HepG2 (cell line): ENCODE measurements around the gene TNFAIP8L2. TPM values are rescaled to one million over a fixed set of nuclear protein-coding genes. Genes with fewer than 3 reads are reported as not detected.

Experiments
- HIC2 ChIP-seq: sonication (generic); formaldehyde crosslinking; IDR thresholded peaks from 2 replicates; pipeline ENCODE4 v1.9.0; 2022; ENCODE audit warnings: low read depth, missing genetic modification reagents
- NFYB ChIP-seq: sonication (generic); formaldehyde crosslinking; IDR thresholded peaks from 2 replicates; pipeline ENCODE4 v1.4.0; 2020; ENCODE audit warnings: missing genetic modification reagents
- PLSCR1 ChIP-seq: sonication (generic); formaldehyde crosslinking; IDR thresholded peaks from 2 replicates; pipeline ENCODE4 v1.5.0; 2020; ENCODE audit warnings: missing genetic modification reagents, mild to moderate bottlenecking, borderline replicate concordance
- RARA ChIP-seq: IDR thresholded peaks from 2 replicates; pipeline ENCODE4 v1.6.1; 2016; ENCODE audit warnings: missing genetic modification reagents, missing compliant biosample characterization
- SOX13 ChIP-seq, 3 experiments: fragments of 450-650 bp in 1 of 3; sonication (generic) in 1 of 3; formaldehyde crosslinking in 1 of 3; IDR thresholded peaks in 2 of 3; conservative IDR thresholded peaks in 1 of 3; 2 replicates each; pipeline versions ENCODE4 v1.5.0 to v1.6.1; 2016 to 2020; ENCODE audit warnings: antibody characterized with exemption in 1 of 3, mild to moderate bottlenecking in 1 of 3, missing compliant biosample characterization in 1 of 3, missing genetic modification reagents in 1 of 3, moderate library complexity in 1 of 3
- ZBTB14 ChIP-seq: sonication (generic); formaldehyde crosslinking; IDR thresholded peaks from 2 replicates; pipeline ENCODE4 v1.4.0; 2020; ENCODE audit warnings: missing genetic modification reagents
- ZHX2 ChIP-seq, 2 experiments: sonication (generic) in 1 of 2; formaldehyde crosslinking in 1 of 2; IDR thresholded peaks; 2 replicates each; pipeline versions ENCODE4 v1.6.1 to v1.9.0; 2014 to 2022; ENCODE audit warnings: antibody characterized with exemption in 1 of 2, borderline replicate concordance in 1 of 2, inconsistent platforms in 1 of 2, low read depth in 1 of 2, missing genetic modification reagents in 1 of 2
- ZNF124 ChIP-seq: sonication (generic); formaldehyde crosslinking; IDR thresholded peaks from 2 replicates; pipeline ENCODE4 v1.4.0; 2020; ENCODE audit warnings: missing genetic modification reagents
- ZNF20 ChIP-seq: sonication (generic); formaldehyde crosslinking; IDR thresholded peaks from 2 replicates; pipeline ENCODE4 v1.4.0; 2020; ENCODE audit warnings: mild to moderate bottlenecking, moderate library complexity, missing genetic modification reagents
- ZNF501 ChIP-seq: sonication (generic); formaldehyde crosslinking; IDR thresholded peaks from 2 replicates; pipeline ENCODE4 v1.5.1; 2020; ENCODE audit warnings: mild to moderate bottlenecking, moderate library complexity, missing genetic modification reagents
- ZNF607 ChIP-seq: sonication (generic); formaldehyde crosslinking; IDR thresholded peaks from 2 replicates; pipeline ENCODE4 v1.5.1; 2020; ENCODE audit warnings: missing genetic modification reagents, mild to moderate bottlenecking, borderline replicate concordance
- ZNF713 ChIP-seq: sonication (generic); formaldehyde crosslinking; IDR thresholded peaks from 2 replicates; pipeline ENCODE4 v1.4.0; 2020; ENCODE audit warnings: mild to moderate bottlenecking, missing genetic modification reagents
- ZSCAN9 ChIP-seq: IDR thresholded peaks from 2 replicates; pipeline ENCODE4 v1.6.1; 2016; ENCODE audit warnings: borderline replicate concordance
- polyA plus RNA-seq, 8 experiments: library from polyadenylated mRNA; depleted of rRNA in 3 of 8; stranded (reverse) in 7 of 8; unstranded in 1 of 8; fragments of >200 nt; fragmentation: Illumina TruSeq in 4 of 8; extraction: Trizol in 4 of 8; gene quantifications; 2 replicates each; pipeline versions ENCODE4 v1.2.1 to v1.2.3, GENCODE V29; 2011 to 2016; ENCODE audit warnings: low read depth in 4 of 8, missing spikeins in 1 of 8, mixed read lengths in 1 of 8; ENCODE audit not compliant: insufficient read depth in 1 of 8
- total RNA-seq, 5 experiments: library from RNA; depleted of rRNA; stranded (reverse); fragments of >200 nt; fragmentation: Illumina TruSeq; extraction: Trizol; gene quantifications; 2 replicates each; pipeline ENCODE4 v1.2.3, GENCODE V29; 2016; ENCODE audit warnings: low read depth in 1 of 5

TNFAIP8L2 gene
- total and polyA plus RNA-seq, 2 of the 13 experiments (the other 11 are each of a cell fraction or from before 2014, with no cell fraction given): not detected

GRCh38 chr1:151189637-151190445 lies 33.4 kb downstream of the TNFAIP8L2 start, which contains the start of gene VPS72 (continued):
- TF ChIP-seq HIC2 (CRISPR knock-in tag): 0 out of 2 replicates have a peak, but pooled peaks have one; percentile 38
- TF ChIP-seq ZSCAN9: peak; percentile 62; the same call in 1 of the 2 replicates
- peak; percentile 38; the same call in 1 of the 2 replicates for TF ChIP-seq NFYB (CRISPR knock-in tag)
- TF ChIP-seq ZBTB14 (CRISPR knock-in tag): no peak
- TF ChIP-seq RARA: peak; percentile 58
- peak; percentile 67 for TF ChIP-seq ZHX2 (IDR thresholded peaks at IDR 0.05; ENCODE audit: low read depth)
- no peak; the same call in 1 of the 2 replicates for TF ChIP-seq ZHX2 (CRISPR knock-in tag; IDR thresholded peaks at IDR 0.05; ENCODE audit: borderline replicate concordance)
- no peak for TF ChIP-seq ZNF713
- TF ChIP-seq ZNF501 (CRISPR knock-in tag): peak; percentile 81
- no peak for TF ChIP-seq ZNF20 (CRISPR knock-in tag)
- TF ChIP-seq ZNF607 (CRISPR knock-in tag): peak; percentile 58; the same call in 1 of the 2 replicates
- TF ChIP-seq PLSCR1 (CRISPR knock-in tag): no peak
- peak; percentile 81 for TF ChIP-seq ZNF124 (CRISPR knock-in tag)
- TF ChIP-seq SOX13 (IDR thresholded peaks at IDR 0.05): no peak
- TF ChIP-seq SOX13 (CRISPR knock-in tag; conservative IDR thresholded peaks at IDR 0.05 in 1 of 2, IDR thresholded peaks at IDR 0.05 in 1 of 2): peak in 1 of 2 experiments; percentile 34; a peak in 1 of 4 replicates
